HG03342 (cell line): ENCODE data around the gene ZYX.

Source experiments
- ATAC-seq: cut with Tn5 transposase; IDR thresholded peaks from one replicate; pipeline ENCODE4 v1.9.1; 2021; ENCODE audit warnings: mild to moderate bottlenecking, moderate library complexity; ENCODE audit not compliant: unreplicated experiment

Gene ZYX

GRCh38 chr7:143362131-143363015 is 18.8 kb upstream of the ZYX start, which contains the start of gene FAM131B:
Gene FAM131B (minus strand): TSS chr7:143362713. CDS start chr7:143362603, 110 bp downstream.
- peak; percentile 45 for ATAC-seq

GRCh38 chr7:143363016-143363937 is 17.9 kb upstream of the ZYX start:
- ATAC-seq = no peak

GRCh38 chr7:143367972-143368371 is 13.2 kb upstream of the ZYX start:
- no peak for ATAC-seq

- ATAC-seq = no peak
Observed at GRCh38 chr7:143368387-143368786, 12.8 kb upstream of the ZYX start.

- no peak for ATAC-seq
Observed at GRCh38 chr7:143369678-143370651, 11.2 kb upstream of the ZYX start.

GRCh38 chr7:143372070-143372469 is 9.1 kb upstream of the ZYX start:
- no peak for ATAC-seq

GRCh38 chr7:143373255-143373794 is 7.8 kb upstream of the ZYX start:
- ATAC-seq = no peak

- no peak for ATAC-seq
Observed at GRCh38 chr7:143374561-143374960, 6.6 kb upstream of the ZYX start.

GRCh38 chr7:143375298-143376034 is 5.7 kb upstream of the ZYX start:
- no peak for ATAC-seq

GRCh38 chr7:143376396-143376795 is 4.7 kb upstream of the ZYX start:
- no peak for ATAC-seq

- ATAC-seq = no peak
Observed at GRCh38 chr7:143379611-143380259, 1.4 kb upstream of the ZYX start.

- ATAC-seq = peak; percentile 56
Observed at GRCh38 chr7:143380260-143380645, 892 bp upstream of the ZYX start.

GRCh38 chr7:143381427-143382125 is 431 bp downstream of the ZYX start:
- peak; percentile 8 for ATAC-seq

GRCh38 chr7:143382126-143382790 is 1.1 kb downstream of the ZYX start:
- ATAC-seq = no peak

GRCh38 chr7:143382791-143383641 is 1.9 kb downstream of the ZYX start:
- ATAC-seq = no peak

GRCh38 chr7:143383642-143383957 is 2.5 kb downstream of the ZYX start:
- ATAC-seq = no peak

- ATAC-seq = no peak
Observed at GRCh38 chr7:143384148-143384547, 3.0 kb downstream of the ZYX start.
